IPS DF 6.9 (cell line): ENCODE data around the gene CST11.
A peak's percentile ranks its signal among the peaks of the same experiment; 100 is the strongest.

ENCODE experiments used
- DNase-seq: peaks from one replicate; pipeline ENCODE4 v3.0.0-alpha.2; 2013; ENCODE audit warnings: low read depth, low spot score
- H3K27ac ChIP-seq: one replicate; pipeline ENCODE4 v1.5.1; 2013; ENCODE audit warnings: low read length, control low read depth
- H3K27me3 ChIP-seq: 2 replicates; pipeline ENCODE4 v1.6.1; 2013; ENCODE audit warnings: mild to moderate bottlenecking, low read length; ENCODE audit not compliant: control insufficient read depth, insufficient read depth
- H3K36me3 ChIP-seq: 2 replicates; pipeline ENCODE4 v1.6.1; 2013; ENCODE audit warnings: low read length; ENCODE audit not compliant: control insufficient read depth, insufficient read depth
- H3K4me1 ChIP-seq: 2 replicates; pipeline ENCODE4 v1.6.1; 2013; ENCODE audit warnings: low read length; ENCODE audit not compliant: control insufficient read depth, insufficient read depth
- H3K4me3 ChIP-seq: 2 replicates; pipeline ENCODE4 v1.5.1; 2013; ENCODE audit warnings: mild to moderate bottlenecking, low read length
- H3K9me3 ChIP-seq: 2 replicates; pipeline ENCODE4 v1.6.1; 2013; ENCODE audit warnings: low read length, inconsistent platforms; ENCODE audit not compliant: control insufficient read depth, insufficient read depth
- WGBS: extraction: QIAGEN DNeasy Blood & Tissue Kit; methylation state at CpG from one replicate; pipeline ENCODE4 v1.1.7; 2013; ENCODE audit warnings: mixed read lengths, missing lambda C conversion rate; ENCODE audit not compliant: insufficient read length, insufficient coverage; 5-methylcytosine and 5-hydroxymethylcytosine counted together

The CST11 gene

DNA sequence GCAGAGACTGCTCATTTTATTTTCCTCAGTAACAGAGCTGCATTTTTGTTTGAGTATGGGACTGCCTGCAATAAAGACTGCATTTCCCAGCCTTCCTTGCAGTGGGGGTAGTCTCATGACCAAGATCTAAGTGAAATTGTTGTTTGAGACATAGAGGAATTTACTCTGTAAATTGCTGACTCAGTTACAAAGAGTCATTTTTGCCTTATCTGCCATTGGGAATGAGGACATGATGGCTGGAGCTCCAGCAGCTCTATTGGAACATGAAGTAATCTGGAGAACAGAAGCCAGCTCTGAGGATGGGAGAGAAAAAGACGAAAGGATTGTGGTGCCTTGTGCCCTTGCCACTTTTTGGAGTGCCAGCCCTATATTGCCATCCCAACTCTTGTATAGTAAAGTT lies 2.1 kb upstream of the CST11 start:
- Histone ChIP-seq H3K9me3 (no peaks in the 10 kb centered on the region), H3K36me3 (no peaks in the 10 kb centered on the region), H3K4me1 (no peaks in the 10 kb centered on the region), H3K27me3 (no peaks in the 10 kb centered on the region), H3K4me3 (no peak overlapping the region), H3K27ac (no peak overlapping the region)
- no CpG with 5 or more reads among the region's 1 CpG for WGBS
- DNase-seq, result no peak

DNA sequence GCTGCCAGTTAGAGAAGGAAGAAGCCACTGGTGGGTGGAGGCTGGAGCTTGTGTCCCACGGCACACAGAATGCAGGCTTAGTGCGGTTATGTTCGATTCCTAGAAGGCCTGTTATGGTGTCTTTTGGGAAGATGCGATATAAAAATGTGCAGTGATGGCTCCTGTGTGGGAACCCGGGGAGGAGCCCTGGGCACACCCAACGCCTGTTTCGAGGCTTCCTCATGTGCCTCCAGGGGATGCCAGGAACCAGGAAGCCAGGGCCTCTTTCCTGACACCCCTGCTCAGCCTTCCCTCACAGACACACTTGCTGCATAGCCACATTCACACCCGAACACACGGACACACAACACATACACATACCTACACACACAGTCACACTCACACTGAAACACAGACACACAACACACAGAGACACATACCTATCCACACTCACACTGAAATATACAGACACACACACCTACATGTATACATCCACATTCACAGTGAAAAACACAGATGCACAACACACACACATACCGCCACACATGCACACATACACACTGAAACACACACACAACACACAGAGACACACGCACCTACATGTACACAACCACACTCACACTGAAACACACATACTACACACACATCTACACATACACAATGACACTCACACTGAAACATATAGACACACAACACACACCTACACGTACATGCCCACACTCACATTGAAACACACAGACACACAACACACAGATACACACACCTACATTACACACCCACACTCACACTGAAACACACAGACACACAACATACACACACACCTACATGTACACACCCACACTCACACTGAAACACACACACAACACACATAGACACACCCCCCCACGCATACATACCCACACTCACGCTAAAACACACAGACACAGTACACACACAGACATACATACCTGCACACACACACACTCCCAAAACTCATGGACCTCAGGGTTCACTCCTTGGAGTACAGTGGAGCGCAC lies 1.2 kb upstream of the CST11 start:
- Histone ChIP-seq H3K27me3 (no peaks in the 10 kb centered on the region), H3K36me3 (no peaks in the 10 kb centered on the region), H3K27ac (no peak overlapping the region), H3K4me3 (no peak overlapping the region), H3K9me3 (no peaks in the 10 kb centered on the region), H3K4me1 (no peaks in the 10 kb centered on the region)
- no peak for DNase-seq
- WGBS, result 100% methylated on average over 2 of the region's 15 CpGs

DNA sequence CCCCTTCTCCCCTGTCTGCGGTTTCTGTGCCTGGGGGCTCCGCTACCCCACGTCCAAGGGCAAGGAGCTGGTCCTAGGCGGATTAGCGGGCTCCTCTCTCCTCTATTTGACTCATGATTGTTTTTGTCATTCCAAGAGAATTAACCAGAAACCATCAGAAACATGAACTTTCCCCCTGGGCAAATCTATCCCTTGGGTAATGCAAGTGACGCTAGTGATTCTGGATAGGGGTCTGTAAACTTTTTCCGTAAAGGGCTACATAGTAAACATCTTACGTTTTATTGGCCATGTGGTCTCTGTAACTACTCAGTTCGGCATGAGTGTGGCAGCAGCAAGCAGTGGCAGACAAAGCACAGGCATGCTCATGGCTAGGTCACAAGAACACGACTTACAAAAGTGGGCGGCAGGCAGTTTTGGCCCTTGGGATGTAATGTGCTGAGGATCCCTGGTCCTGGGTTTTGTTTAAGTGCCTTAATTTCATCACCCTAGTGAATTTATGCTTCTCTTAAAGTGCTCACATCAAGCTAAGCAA lies 654 bp downstream of the CST11 start:
- Histone ChIP-seq H3K36me3 (no peaks in the 10 kb centered on the region), H3K4me3 (no peak overlapping the region), H3K27ac (no peak overlapping the region), H3K4me1 (no peaks in the 10 kb centered on the region), H3K27me3 (no peaks in the 10 kb centered on the region), H3K9me3 (no peaks in the 10 kb centered on the region)
- WGBS, result no CpG with 5 or more reads among the region's 11 CpGs
- no peak for DNase-seq

DNA sequence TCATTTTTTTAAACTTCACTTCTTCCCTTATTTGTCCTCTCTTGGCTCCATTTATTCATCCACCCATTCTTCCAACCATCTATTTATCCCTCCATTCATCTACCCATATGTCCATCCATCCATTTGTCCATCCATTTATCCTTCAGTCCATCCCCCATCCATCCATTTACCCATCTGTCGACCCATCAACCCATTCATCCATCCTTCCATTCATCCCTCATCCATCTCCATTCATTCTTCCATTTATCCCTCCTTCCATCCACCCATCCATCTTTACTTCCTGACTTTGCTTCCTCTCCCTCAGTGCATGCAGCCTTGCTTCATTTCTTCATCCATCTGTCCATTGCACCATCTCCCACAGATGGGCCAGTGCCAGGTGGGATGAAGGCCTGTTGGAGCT lies 1.8 kb downstream of the CST11 start:
- no peak for DNase-seq
- WGBS, result 100% methylated on average over 1 of the region's 1 CpG
- Histone ChIP-seq H3K36me3 (no peaks in the 10 kb centered on the region), H3K27me3 (no peaks in the 10 kb centered on the region), H3K27ac (no peak overlapping the region), H3K4me1 (no peaks in the 10 kb centered on the region; the same call in 1 of the 2 replicates), H3K4me3 (no peak overlapping the region), H3K9me3 (no peaks in the 10 kb centered on the region)

DNA sequence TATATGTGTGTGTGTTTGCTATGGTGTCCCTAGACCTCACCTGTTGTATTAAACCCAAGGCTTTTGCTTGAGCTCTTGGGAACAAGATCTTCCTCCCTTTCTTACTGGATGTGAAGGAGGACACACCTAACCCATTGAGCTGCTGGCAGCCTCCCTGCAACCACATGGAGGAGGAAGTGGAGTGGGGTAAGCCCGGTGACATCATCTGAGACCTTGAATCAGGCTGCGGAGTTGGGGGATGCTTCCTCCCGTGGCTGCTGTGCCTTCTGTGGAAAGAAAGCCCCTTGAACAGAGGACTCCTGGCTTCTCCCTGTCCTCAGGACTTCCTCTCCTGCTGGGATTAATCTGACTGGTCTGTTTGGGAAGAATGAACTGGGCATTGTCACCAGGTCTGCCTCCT lies 3.3 kb downstream of the CST11 start:
- Histone ChIP-seq H3K4me1 (no peaks in the 10 kb centered on the region; the same call in 1 of the 2 replicates), H3K4me3 (no peak overlapping the region), H3K27ac (no peak overlapping the region), H3K9me3 (no peaks in the 10 kb centered on the region), H3K27me3 (no peaks in the 10 kb centered on the region), H3K36me3 (no peaks in the 10 kb centered on the region)
- DNase-seq, result no peak
- WGBS, result no CpG with 5 or more reads among the region's 3 CpGs

DNA sequence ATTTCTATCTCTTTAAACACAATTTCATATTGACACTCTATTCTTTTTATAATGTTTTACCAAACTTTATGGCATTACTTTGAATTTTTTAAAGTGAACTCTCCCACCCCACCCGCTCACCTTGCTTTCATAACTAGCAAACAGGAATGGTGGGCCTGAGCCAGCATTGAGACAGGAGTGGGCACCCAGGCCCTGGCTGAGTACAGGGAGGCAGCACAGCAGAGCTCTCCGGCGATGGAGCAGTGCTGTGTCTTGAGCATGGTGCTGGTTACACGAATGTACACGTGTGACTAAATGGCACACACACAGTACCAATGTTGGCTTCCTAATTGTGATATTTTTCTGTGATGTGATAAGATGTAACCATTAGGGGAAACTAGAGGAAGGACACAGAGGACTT lies 4.5 kb downstream of the CST11 start:
- DNase-seq, result no peak
- no peaks in the 10 kb centered on the region for H3K36me3 ChIP-seq
- no CpG with 5 or more reads among the region's 5 CpGs for WGBS
- H3K4me1 ChIP-seq, result no peaks in the 10 kb centered on the region; the same call in 1 of the 2 replicates
- no peaks in the 10 kb centered on the region for H3K9me3 ChIP-seq
- no peaks in the 10 kb centered on the region for H3K27me3 ChIP-seq
- H3K4me3 ChIP-seq, result no peak overlapping the region
- H3K27ac ChIP-seq, result no peak overlapping the region

DNA sequence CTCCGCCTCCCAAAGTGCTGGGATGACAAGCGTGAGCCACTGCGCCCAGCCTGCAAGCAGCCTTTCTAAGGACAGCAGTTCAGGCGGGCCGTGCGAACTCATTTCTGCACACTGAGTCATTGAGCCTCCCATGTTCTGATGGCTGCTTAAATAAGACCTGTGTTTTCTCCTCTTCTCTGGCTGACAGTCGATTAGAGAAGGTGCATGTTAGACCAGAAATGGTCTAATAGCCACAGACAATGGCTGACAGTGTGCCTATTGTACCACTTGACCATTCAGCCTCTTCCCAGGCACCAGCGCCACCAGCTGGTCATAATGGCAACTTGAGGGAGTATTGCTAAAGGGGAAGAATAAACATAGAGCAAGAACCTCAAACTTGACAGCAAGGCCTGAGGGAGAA lies 6.2 kb downstream of the CST11 start:
- DNase-seq, result peak; percentile 52
- no peak overlapping the region for H3K4me3 ChIP-seq
- H3K27me3 ChIP-seq, result no peaks in the 10 kb centered on the region
- no peaks in the 10 kb centered on the region; the same call in 1 of the 2 replicates for H3K4me1 ChIP-seq
- no CpG with 5 or more reads among the region's 8 CpGs for WGBS
- no peaks in the 10 kb centered on the region for H3K9me3 ChIP-seq
- no peaks in the 10 kb centered on the region for H3K36me3 ChIP-seq
- no peak overlapping the region for H3K27ac ChIP-seq

DNA sequence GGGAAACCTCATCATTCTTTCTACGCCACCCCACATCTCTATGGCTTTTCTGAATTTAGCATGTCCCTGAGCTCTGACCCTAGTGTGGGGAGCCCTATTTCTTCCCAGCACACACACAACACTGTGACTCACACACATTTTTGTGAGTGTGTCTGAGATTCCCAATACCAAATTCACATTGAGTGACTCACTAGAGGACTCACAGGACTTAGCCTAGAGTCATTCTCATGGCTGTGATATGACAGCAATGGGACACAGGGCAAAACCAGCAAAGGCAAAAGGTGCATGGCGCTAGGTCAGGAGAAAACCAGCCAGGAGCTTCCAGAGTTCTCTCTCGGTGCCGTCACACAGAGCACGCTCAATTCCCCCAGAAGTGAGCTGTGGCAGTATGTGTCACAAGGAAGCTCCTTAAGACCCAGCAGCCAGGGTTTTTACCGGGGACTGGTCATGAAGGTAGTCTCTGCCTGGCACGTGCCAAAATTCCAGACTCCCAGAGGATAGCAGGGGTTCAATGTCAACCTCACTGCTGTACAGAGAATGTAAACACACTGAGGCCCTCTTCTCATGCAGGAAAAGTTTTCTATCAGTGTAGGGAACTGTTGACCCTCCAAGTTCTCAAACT lies 7.0 kb downstream of the CST11 start:
- DNase-seq, result no peak
- no peaks in the 10 kb centered on the region for H3K9me3 ChIP-seq
- no CpG with 5 or more reads among the region's 7 CpGs for WGBS

DNA sequence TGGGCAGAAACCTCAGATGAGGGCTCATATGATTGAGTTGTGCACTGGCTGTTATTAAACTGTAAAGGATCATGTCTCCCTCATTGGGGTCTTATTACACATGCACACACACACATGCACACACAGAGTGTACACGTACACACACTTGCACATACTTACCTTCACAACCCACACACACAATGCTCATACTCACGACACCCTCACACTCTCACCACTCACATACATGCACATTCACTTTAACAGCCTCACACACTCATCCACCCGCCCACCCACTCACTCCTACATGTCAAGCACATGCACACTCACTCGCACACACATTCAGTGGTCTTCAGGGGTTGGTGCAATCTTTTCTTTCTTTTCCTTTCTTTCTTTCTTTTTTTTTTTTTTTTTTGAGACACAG lies 7.8 kb downstream of the CST11 start:
- Histone ChIP-seq H3K36me3 (no peaks in the 10 kb centered on the region), H3K4me3 (no peak overlapping the region), H3K4me1 (no peaks in the 10 kb centered on the region; the same call in 1 of the 2 replicates), H3K27me3 (no peaks in the 10 kb centered on the region), H3K9me3 (no peaks in the 10 kb centered on the region), H3K27ac (no peak overlapping the region)
- no peak for DNase-seq
- WGBS, result 100% methylated on average over 2 of the region's 4 CpGs

More for the DNA sequence above, 7.0 kb downstream of the CST11 start:
- Histone ChIP-seq H3K27ac (no peak overlapping the region), H3K27me3 (no peaks in the 10 kb centered on the region), H3K4me3 (no peak overlapping the region), H3K36me3 (no peaks in the 10 kb centered on the region), H3K4me1 (no peaks in the 10 kb centered on the region; the same call in 1 of the 2 replicates)

DNA sequence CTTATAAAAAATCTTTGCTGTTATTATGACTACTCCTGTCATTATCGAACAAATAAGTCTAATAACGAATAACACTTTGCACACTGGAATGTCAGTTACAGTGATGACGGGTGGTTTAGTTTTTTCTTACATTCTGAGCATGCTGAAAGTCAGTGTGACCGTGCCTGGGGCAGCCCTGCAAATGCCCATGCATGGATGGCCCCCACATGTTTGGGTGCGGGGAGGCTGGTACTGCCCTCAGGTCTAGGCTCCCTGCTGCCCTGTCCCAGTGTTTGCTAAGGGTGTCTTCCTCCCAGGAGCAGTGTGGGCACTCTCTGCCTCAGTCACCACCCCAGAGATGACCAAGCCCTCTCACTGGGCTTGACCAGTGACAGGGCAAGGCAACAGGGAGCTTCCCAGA lies 10.2 kb downstream of the CST11 start:
- Histone ChIP-seq H3K27ac (no peak overlapping the region), H3K4me3 (no peak overlapping the region), H3K4me1 (no peaks in the 10 kb centered on the region; the same call in 1 of the 2 replicates), H3K27me3 (no peaks in the 10 kb centered on the region), H3K9me3 (no peaks in the 10 kb centered on the region), H3K36me3 (no peaks in the 10 kb centered on the region)
- WGBS, result no CpG with 5 or more reads among the region's 5 CpGs
- no peak for DNase-seq
